GM23338 (cell line): ENCODE measurements around the gene JDP2. TPM values are rescaled to one million over a fixed set of nuclear protein-coding genes. Genes with fewer than 3 reads are reported as not detected.

Experiments used
- CTCF ChIP-seq, 2 experiments: fragments of 200-600 bp in 1 of 2; sonication (generic) in 1 of 2; conservative IDR thresholded peaks; 2 replicates each; pipeline versions ENCODE4 v1.5.1 to v1.6.1; 2016 to 2017; ENCODE audit warnings: antibody characterized with exemption in 2 of 2, low read depth in 2 of 2, mild to moderate bottlenecking in 2 of 2, moderate library complexity in 1 of 2
- EZH2 ChIP-seq: fragments of 200-600 bp; sonication (generic); IDR thresholded peaks from one replicate; pipeline ENCODE4 v1.8.0; 2017; ENCODE audit warnings: antibody characterized with exemption, mild to moderate bottlenecking, low read depth; ENCODE audit not compliant: unreplicated experiment
- ZNF331 ChIP-seq: fragments of 250-450 bp; sonication (Bioruptor Pico); IDR thresholded peaks from 2 replicates; pipeline ENCODE4 v1.5.0; 2020; ENCODE audit warnings: low read depth, mild to moderate bottlenecking, moderate library complexity
- ZNF462 ChIP-seq: fragments of 250-450 bp; sonication (Bioruptor Pico); IDR thresholded peaks from 2 replicates; pipeline ENCODE4 v1.5.0; 2020; ENCODE audit warnings: mild to moderate bottlenecking, moderate library complexity
- polyA plus RNA-seq: library from polyadenylated mRNA; unstranded; fragments of >200 nt; fragmentation: Nextera tagmentation; extraction: Ambion mirVana; gene quantifications from 2 replicates; pipeline ENCODE4 v1.2.1, GENCODE V29; 2016
- total RNA-seq: library from RNA; depleted of rRNA; stranded (reverse); fragments of >200 nt; shearing (Covaris generic); gene quantifications from 2 replicates; pipeline ENCODE4 v1.2.3, GENCODE V29; 2014
- TF ChIP-seq, protein P1 (sequence below): IDR thresholded peaks from 2 replicates; pipeline ENCODE4 v1.6.1; 2016; ENCODE audit warnings: antibody characterized with exemption

The JDP2 gene
- total and polyA plus RNA-seq, 2 experiments from 2014 or later, result 12.5 to 38.9 TPM

- TF ChIP-seq CTCF (conservative IDR thresholded peaks at IDR 0.05; ENCODE audit: low read depth in 2 of 2) (no peak), ZNF331 (CRISPR knock-in tag) (no peak), EZH2 (no peak), ZNF462 (CRISPR knock-in tag) (no peak)
- TF ChIP-seq, protein P1, sequence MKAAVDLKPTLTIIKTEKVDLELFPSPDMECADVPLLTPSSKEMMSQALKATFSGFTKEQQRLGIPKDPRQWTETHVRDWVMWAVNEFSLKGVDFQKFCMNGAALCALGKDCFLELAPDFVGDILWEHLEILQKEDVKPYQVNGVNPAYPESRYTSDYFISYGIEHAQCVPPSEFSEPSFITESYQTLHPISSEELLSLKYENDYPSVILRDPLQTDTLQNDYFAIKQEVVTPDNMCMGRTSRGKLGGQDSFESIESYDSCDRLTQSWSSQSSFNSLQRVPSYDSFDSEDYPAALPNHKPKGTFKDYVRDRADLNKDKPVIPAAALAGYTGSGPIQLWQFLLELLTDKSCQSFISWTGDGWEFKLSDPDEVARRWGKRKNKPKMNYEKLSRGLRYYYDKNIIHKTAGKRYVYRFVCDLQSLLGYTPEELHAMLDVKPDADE, result no peak
These were observed 54.5 kb downstream of the JDP2 start (continued) for GRCh38 chr14:75482366-75482765.
